DND-41 (cell line): ENCODE data around the gene ENTPD8.

ENCODE experiments used
- ATAC-seq: fragments of 200-7000 bp; cut with Tn5 transposase; 3 replicates; pipeline ENCODE4 v1.9.1; 2021; ENCODE audit warnings: low read depth; ENCODE audit not compliant: insufficient read depth
- DNase-seq: peaks from one replicate; pipeline ENCODE4 v3.0.0-alpha.2; 2020
- H2AFZ ChIP-seq: 2 replicates; pipeline ENCODE4 v1.6.0; 2012; ENCODE audit warnings: low read depth, low read length
- H3K27ac ChIP-seq: 2 replicates; pipeline ENCODE4 v1.5.1; 2012; ENCODE audit warnings: low read length, inconsistent platforms
- H3K27me3 ChIP-seq: fragments of 200-600 bp; sonication (generic); 2 replicates; pipeline ENCODE4 v1.6.0; 2012; ENCODE audit warnings: low read length, mild to moderate bottlenecking, inconsistent platforms; ENCODE audit not compliant: insufficient read depth, poor library complexity
- H3K36me3 ChIP-seq: 2 replicates; pipeline ENCODE4 v1.5.1; 2012; ENCODE audit warnings: low read length, inconsistent platforms; ENCODE audit not compliant: insufficient read depth
- H3K4me1 ChIP-seq: 2 replicates; pipeline ENCODE4 v1.5.1; 2012; ENCODE audit warnings: mild to moderate bottlenecking, low read length; ENCODE audit not compliant: insufficient read depth
- H3K4me2 ChIP-seq: 2 replicates; pipeline ENCODE4 v1.6.0; 2012; ENCODE audit warnings: mild to moderate bottlenecking, moderate library complexity, low read length, inconsistent platforms; ENCODE audit not compliant: insufficient read depth
- H3K4me3 ChIP-seq, 2 experiments: fragments of 200-600 bp in 1 of 2; shearing (Covaris generic) in 1 of 2; 2 replicates each; pipeline ENCODE4 v1.5.1; 2012 to 2016; ENCODE audit warnings: inconsistent platforms in 2 of 2, low read length in 2 of 2, mild to moderate bottlenecking in 2 of 2, low read depth in 1 of 2, moderate library complexity in 1 of 2
- H3K79me2 ChIP-seq: 2 replicates; pipeline ENCODE4 v1.6.0; 2012; ENCODE audit warnings: low read length, inconsistent platforms; ENCODE audit not compliant: insufficient read depth
- H3K9ac ChIP-seq: 2 replicates; pipeline ENCODE4 v1.6.0; 2012; ENCODE audit warnings: low read depth, mild to moderate bottlenecking, inconsistent platforms, low read length, moderate library complexity
- H3K9me3 ChIP-seq: 2 replicates; pipeline ENCODE4 v1.5.1; 2012; ENCODE audit warnings: low read length, moderate library complexity, mild to moderate bottlenecking, inconsistent platforms; ENCODE audit not compliant: insufficient read depth, severe bottlenecking
- H4K20me1 ChIP-seq: 2 replicates; pipeline ENCODE4 v1.6.0; 2012; ENCODE audit warnings: low read length; ENCODE audit not compliant: insufficient read depth
- EZH2 ChIP-seq: IDR thresholded peaks from 3 replicates; pipeline ENCODE4 v1.6.1; 2012; ENCODE audit warnings: borderline replicate concordance, low read depth, mild to moderate bottlenecking, moderate library complexity, low read length, inconsistent platforms; ENCODE audit not compliant: severe bottlenecking
- TF ChIP-seq, protein P1 (sequence below): IDR thresholded peaks from 2 replicates; pipeline ENCODE4 v1.5.1; 2012; ENCODE audit warnings: borderline replicate concordance, low read length, moderate library complexity, mild to moderate bottlenecking; ENCODE audit not compliant: poor library complexity, severe bottlenecking; ENCODE audit errors: extremely low read depth

Gene ENTPD8

DNA sequence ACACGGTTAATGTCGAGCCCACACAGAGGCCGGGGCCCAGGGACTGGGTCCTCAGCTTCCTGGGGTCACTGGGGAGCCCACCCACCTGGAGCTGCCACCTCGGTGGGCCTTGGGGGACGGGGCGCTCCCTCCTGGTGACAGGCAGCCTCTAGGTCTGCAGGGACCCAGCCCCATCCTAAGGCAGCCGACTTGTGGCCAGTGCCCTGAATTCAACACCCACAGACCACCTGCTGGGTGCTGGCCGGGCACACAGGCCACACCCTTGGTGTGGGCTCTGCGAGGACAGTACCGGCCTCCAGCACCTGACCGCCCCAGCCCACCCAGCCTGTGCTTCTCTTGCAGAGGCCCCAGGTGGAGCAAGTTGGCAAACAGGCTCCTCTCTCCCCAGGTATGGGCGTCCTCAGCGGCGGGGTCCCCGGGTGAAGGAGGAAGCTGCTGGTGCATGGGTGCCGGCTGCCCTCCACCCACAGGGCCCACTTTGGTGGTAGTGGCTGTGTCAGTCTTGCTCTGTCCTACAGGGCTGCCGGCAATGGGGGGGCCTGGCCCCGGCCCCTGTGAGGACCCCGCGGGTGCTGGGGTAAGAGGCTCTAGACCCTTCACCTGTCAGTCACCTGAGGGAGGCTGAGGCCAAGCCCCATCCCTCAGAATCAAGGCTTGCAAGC is 8.3 kb downstream of the ENTPD8 start:
- ATAC-seq (no peak), DNase-seq (no peak)
- Histone ChIP-seq H4K20me1 (peaks cover 4% of the 10 kb centered on the region; the same call in 1 of the 2 replicates), H3K4me1 (no peaks in the 10 kb centered on the region), H3K9ac (no peak overlapping the region), H2AFZ (no peak overlapping the region), H3K27me3 (no peaks in the 10 kb centered on the region), H3K79me2 (no peaks in the 10 kb centered on the region), H3K36me3 (no peaks in the 10 kb centered on the region), H3K9me3 (no peaks in the 10 kb centered on the region), H3K4me2 (no peak overlapping the region), H3K27ac (no peak overlapping the region), H3K4me3 (no peak overlapping the region)
- TF ChIP-seq EZH2: no peak
- TF ChIP-seq, protein P1, sequence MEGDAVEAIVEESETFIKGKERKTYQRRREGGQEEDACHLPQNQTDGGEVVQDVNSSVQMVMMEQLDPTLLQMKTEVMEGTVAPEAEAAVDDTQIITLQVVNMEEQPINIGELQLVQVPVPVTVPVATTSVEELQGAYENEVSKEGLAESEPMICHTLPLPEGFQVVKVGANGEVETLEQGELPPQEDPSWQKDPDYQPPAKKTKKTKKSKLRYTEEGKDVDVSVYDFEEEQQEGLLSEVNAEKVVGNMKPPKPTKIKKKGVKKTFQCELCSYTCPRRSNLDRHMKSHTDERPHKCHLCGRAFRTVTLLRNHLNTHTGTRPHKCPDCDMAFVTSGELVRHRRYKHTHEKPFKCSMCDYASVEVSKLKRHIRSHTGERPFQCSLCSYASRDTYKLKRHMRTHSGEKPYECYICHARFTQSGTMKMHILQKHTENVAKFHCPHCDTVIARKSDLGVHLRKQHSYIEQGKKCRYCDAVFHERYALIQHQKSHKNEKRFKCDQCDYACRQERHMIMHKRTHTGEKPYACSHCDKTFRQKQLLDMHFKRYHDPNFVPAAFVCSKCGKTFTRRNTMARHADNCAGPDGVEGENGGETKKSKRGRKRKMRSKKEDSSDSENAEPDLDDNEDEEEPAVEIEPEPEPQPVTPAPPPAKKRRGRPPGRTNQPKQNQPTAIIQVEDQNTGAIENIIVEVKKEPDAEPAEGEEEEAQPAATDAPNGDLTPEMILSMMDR: no peak

DNA sequence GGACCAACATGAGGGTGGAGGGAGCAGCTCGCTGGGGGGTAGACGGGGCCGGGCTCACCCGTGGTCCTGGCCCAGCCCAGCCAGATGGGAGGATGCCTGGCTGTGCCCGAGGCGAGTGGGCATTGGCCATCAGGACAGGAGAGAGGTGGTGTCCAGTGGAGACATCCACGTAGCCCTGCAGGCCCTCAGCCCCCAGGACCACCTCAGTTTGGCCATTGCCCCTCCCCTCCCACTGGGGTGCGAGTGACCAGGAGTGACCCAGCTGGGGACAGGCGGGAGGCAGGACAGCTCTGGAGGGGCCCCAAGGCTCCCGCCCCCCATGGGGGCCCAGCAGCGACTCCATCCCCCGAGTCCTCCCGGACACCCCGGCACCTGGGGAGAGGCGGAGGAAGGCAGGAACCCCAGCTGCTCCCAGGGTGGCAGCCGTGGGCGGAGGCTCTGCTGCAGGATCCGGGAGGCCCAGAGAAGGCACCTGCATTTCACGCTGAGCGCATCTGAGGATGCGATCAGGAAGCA is 9.7 kb downstream of the ENTPD8 start:
- H3K9me3 ChIP-seq: no peaks in the 10 kb centered on the region
- H3K27me3 ChIP-seq: no peaks in the 10 kb centered on the region
- H4K20me1 ChIP-seq: no peaks in the 10 kb centered on the region
- H3K27ac ChIP-seq: no peak overlapping the region
- no peaks in the 10 kb centered on the region for H3K79me2 ChIP-seq
- DNase-seq (no peak), ATAC-seq (no peak)
- no peaks in the 10 kb centered on the region for H3K36me3 ChIP-seq
- H3K9ac ChIP-seq: no peak overlapping the region
- H3K4me3 ChIP-seq: no peak overlapping the region
- no peak overlapping the region for H2AFZ ChIP-seq
- TF ChIP-seq, protein P1: no peak
- TF ChIP-seq EZH2: no peak
- H3K4me1 ChIP-seq: no peaks in the 10 kb centered on the region
- H3K4me2 ChIP-seq: no peak overlapping the region

DNA sequence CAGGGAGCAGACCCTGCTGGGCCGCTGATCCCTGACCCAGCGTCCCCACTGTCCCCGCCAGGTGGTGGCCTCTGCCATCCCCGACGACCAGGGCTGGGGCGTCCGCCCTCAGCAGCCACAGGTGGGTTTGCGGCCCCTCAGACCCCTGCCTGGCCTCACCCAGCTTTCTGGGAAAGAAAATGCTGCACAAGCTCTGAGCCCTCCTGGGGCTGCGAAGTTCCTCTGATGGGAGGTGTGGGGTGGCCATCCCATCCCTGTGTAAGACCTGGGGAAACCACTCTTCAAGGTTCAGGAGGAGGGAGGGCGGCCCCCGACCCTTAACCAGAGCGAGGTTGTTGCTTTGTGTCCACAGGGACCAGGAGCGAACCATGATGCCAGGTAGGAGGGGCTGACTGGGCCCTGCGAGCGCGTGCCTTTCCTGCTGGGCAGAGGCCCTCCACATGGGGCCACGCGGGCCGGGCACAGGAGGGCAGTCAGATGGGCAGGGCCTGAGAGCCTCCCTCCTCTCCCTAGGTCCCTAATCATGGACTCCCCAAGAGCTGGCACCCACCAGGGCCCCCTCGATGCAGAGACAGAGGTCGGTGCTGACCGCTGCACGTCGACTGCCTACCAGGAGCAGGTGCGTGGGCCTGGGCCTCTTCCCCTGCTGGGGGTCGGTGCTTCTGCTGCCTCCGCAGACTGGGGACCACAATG is 10.3 kb downstream of the ENTPD8 start:
- no peak for DNase-seq
- no peak overlapping the region for H3K4me3 ChIP-seq
- H2AFZ ChIP-seq: no peak overlapping the region
- H4K20me1 ChIP-seq: no peaks in the 10 kb centered on the region
- no peaks in the 10 kb centered on the region for H3K79me2 ChIP-seq
- no peaks in the 10 kb centered on the region for H3K27me3 ChIP-seq
- no peak overlapping the region for H3K4me2 ChIP-seq
- no peaks in the 10 kb centered on the region for H3K4me1 ChIP-seq
- no peak for ATAC-seq
- no peaks in the 10 kb centered on the region for H3K36me3 ChIP-seq
- H3K9me3 ChIP-seq: no peaks in the 10 kb centered on the region
- no peak for TF ChIP-seq EZH2
- TF ChIP-seq, protein P1: no peak
- no peak overlapping the region for H3K27ac ChIP-seq
- no peak overlapping the region for H3K9ac ChIP-seq
